GM19324 (cell line): ENCODE data around the gene NFIB.

Experiments used
- ATAC-seq: cut with Tn5 transposase; IDR thresholded peaks from one replicate; pipeline ENCODE4 v1.9.1; 2021; ENCODE audit warnings: mild to moderate bottlenecking, moderate library complexity; ENCODE audit not compliant: unreplicated experiment, low FRiP score

NFIB gene

DNA sequence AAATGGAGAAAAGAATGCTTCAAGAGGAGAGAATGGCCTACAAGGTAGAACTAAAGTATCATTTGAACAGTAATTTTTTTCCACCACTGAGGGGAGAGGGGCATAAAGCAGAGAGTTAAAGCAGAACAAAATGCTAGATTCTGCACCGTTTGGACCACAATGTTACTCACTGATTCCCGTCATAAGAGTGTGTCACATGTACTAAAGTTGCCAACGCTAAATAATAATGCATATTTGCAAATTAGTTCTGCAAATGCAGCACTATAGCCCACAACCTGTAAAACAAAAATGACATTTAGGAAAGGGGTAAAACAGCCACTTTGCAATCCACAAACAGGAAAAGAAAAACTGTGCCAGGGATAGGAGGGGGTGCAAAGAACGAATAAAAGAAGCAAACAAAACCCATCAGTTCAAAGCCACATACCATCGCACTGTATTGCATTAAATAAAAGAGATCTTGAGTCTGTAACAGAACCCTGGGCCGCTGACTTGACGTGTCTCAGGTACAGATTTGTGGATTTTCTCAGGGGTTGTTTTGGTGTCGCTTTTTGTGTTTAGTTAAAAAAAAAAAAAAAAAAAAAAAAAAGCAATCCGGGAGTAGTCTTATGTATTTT lies 7.7 kb upstream of the NFIB start:
- ATAC-seq, result no peak

DNA sequence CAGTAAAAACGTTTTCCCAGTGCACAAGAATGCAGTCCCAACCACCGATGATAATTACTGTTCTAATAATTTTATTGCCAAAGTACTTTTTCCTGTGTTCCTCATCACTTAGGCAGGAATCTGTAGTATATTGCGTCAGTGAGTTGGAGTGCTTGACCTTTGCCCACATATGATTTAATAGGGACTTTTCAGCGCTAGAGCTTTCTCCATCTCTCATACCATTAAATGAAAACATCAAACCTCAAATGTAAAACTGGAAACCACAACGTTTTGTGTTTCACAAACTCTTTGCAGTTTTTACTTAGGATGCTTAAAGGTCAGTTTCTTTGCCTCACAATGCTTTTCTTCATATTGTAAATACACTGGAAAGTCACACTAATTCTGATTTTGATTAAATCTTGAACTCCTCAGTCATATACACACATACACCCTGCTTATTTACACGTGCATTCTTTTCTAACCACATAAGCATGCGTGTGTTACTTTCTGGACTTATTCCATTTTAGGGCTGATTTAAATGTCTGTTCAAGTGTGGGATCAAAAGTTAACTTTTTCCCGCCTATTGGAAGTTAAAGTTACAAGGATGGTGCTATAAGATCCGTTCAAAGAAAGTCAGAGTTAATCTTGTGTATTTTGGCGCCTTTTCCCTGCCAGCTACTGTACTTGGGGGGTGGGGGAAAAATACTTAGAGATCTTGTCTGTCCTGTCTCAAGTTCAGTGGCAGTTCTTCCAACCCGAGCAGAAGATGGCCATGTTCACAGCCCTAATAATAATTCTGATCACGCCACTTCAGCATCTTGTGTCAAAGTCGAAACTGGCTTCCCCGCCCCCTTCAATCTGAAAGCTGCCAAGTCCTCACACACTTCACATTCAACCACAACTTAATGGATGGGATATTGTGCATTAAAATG lies 6.6 kb upstream of the NFIB start:
- ATAC-seq, result no peak

DNA sequence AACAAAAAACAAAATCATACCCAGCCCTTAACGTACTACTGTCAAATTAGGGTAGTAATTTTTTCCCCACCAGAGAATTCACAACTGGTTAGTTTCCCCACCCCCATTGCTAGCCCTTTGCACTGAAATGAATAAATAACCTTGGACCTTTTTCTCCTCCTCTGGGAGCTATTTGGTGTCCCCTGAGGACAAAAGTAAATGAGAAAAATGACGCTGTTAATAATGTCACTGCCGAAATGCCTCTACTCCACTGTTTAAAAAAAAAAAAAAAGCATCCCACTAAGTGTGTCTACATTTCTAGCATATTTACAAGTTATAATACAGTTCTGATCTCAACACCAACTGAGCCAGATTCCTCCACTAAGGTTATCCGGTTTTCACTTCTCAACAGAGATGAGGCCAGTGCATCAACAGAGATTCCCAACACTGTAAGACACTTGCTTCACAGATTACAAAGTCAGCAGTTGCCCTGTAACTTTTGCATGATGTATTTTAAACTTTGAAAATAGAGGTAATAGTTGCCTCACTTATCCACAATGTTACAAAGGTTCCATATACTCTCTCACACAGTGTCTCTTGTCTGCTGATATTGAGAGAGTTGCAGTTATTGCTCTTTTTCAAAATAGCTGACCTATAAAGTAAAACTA lies 5.1 kb upstream of the NFIB start:
- ATAC-seq, result no peak

DNA sequence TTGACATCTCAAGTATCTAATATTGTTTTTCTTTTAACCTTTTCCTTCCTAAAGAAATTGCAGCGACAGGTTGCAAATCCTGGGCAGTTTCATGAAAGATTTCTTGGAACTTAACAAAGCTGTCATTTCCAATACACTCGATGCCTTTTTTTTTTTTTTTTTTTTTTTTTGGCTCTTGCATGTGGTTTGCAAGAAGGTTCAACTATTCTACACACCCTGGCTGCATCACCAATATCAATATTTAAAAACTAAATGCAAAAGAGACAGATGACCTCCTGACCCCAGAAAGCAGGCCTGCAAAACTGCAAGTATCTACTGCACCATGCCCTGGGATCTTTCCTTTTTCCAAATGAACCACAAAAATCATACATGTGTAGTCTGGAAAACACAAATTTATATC lies 4.4 kb upstream of the NFIB start:
- no peak for ATAC-seq

DNA sequence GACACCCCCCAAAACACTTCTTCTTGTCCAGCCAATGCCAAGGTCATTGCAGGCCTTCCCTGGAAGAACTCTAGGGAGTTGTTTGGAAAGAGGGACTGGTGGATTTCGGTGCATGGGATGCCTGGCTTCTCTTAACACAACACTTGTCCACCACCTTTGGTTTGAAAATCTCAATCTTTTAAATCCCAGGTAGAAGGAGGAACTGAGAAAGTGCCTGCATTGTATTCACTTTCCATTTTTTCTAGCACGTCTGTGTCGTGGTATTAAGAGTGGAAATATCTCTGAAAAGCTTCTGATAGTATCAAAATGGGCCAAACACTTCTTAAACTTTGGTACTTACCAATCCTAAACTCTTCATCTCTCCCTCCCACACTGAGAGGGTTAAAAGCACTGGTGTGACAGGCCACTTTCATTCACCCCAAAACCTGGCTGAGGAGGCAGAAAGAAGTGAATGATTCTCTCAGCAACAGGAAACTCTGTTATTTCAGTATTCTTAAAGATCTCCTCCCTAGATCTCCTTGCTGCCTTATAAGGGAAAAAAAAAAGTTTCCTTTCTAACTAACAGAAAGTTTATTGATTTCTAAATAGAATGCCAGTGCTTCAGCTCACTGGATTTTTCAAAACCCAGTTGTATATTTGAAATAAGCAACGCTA lies 3.9 kb upstream of the NFIB start:
- ATAC-seq, result peak; percentile 15

DNA sequence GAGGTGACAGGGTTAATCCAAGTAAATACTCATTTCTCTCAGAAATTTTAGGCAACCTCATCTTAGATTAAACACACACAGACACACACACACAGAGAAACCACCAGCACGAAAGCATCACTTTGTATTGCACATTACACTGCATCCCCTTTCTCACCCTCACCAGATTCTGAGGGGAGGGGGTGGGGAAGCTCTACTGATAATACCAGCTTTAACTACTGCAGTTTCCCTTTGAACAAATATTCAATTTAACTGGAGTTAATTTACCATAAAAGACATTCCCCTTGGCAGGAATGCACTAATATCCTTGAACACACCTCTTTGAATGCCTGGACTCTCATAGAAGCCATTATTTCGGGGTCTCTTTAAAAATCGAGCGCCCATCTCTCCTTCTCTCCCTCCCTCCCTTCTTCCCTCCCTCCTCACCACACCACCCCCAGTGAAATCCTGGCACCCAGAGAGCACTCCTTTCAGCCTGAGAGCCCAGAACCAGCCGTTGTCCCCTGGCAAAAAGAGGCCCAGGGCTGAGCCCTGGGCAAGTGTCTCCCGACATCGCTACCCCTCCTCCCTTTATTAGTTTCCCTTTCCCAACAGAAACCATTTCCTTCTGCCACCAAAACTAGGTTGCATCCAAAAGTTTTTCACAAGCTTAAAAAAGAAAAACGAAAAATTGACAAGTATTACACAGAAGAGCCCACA lies 2.8 kb upstream of the NFIB start:
- ATAC-seq, result no peak

DNA sequence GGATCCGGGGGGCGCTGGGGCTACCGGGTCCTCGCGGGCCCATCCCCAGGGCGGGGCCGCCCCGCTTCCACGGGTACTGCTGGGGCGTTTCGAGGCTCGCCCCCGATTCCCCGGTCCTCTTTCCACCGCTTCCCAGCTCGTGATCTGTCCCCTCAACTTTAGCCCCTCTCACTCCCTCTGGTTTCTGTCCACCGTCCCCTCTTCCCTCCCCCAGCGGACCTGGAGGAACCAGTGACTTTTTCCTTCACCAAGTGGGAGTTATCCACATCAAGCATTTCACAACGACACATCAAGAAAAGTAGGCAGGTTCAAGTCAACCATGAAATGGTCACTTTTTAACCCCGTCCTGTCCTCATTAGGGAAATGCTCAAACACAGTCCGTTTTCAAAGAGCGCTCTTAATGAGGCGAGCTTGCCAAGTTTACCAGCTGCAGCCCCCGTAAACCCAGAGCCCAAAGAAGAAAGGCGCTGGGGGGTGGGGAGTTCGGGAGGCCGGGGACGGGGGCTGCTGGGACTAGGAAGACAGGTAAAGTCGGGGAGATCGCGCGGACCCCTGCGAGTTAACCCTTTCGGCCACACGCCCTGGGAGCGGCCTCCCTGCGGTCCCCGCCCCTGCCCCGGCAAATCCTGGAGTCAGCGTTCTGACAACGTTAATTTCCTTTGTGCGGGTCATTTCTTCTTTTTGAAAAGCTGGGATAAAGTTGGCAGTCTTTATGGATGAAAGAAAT lies 2.1 kb upstream of the NFIB start:
- ATAC-seq, result no peak

DNA sequence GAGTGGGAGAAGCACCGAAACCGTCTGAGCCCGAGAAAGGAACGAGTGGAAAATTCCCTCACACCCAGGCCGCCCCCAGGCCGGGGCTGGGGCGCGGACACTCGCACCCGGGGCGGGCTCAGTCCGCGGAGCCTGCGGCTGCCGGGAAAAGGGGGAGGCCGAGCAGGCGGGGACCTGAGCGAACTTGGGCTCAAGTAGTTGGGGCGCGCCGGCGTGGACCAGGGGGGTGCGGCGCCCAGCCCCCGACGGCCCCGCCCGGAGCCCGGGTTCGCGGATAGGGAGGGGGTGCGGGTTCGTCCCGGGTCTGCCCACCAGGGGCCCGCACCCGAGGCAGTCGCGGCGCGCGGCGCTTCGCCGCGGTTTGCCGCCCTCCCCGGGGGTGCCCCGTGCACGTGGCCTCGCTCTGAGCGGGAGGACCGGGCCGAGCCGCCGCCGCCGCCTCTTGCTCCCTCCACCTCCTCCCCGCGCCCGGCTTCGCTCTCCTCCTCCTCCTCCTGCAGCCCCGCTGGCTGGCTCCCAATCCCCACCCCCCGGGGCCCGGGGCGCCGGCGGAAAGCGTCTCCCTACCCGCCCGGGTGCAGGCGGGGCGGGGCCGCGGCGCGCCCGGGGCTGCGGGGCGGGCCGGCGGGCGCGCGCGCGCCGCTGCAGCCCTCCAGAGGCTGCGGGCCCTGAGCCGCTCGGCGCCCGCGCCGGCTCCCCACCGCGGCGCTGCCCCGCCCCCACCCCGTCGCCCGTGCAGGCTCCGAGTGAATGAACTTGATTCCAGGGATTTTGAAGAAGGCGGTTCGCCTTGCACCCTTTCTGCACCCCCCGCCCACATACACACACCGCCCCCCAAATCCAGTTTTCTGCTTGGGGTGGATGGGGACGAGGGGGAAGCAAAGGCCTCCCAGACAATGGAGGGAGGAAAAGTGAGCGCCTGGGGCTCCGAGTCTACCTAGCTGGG lies 1.3 kb upstream of the NFIB start:
- ATAC-seq, result peak; percentile 42

DNA sequence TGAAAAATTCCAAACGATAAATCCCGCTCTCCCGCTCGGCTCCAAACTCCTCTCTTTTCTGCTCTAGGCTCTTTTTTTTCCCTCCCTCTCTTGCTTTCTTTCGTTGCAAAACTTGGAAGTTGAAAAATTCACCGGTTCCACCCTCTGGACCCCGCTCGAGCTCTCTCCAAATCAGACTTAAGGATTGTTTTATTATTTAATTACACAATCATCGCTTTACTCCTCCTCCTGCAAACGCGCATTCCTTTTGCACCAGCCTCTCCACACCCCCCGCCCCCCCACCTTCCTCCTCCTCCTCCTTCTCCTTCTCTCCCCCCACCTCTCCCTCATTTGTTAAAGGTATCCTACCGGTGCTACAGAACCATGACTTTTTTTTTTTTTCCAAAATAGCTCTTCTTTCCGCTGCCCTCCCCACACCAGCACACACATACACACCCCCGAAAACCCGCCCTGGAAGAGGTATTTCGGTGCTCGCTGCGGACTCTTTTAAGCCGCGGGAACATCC lies 535 bp upstream of the NFIB start:
- no peak for ATAC-seq

DNA sequence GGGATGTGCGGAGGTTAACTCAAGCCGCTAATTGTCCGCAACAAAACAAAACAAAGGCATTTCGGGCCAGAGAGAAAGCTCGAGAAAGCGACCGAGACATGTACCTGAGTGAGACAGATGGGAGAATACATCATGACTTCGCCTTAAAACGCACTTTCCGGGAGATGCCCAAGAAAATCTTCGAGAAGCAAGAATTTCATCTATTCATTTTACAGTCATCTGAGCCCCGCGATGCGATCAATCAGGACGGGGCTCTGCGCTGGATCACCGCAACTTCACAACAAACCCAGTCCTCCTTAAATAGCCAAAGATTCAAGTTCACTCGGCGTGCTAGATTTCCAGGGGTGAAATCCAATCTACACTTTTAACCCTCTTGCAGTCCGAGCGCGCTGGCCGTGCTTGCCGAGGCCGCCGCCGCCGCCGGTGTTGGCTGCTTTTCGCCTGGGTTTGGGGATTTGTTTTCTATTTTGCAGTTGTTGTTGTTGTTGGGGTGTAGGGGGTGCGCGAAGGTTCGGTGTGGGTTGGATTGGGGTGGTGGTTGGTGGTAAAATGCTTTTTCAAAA lies 482 bp downstream of the NFIB start:
- no peak for ATAC-seq

DNA sequence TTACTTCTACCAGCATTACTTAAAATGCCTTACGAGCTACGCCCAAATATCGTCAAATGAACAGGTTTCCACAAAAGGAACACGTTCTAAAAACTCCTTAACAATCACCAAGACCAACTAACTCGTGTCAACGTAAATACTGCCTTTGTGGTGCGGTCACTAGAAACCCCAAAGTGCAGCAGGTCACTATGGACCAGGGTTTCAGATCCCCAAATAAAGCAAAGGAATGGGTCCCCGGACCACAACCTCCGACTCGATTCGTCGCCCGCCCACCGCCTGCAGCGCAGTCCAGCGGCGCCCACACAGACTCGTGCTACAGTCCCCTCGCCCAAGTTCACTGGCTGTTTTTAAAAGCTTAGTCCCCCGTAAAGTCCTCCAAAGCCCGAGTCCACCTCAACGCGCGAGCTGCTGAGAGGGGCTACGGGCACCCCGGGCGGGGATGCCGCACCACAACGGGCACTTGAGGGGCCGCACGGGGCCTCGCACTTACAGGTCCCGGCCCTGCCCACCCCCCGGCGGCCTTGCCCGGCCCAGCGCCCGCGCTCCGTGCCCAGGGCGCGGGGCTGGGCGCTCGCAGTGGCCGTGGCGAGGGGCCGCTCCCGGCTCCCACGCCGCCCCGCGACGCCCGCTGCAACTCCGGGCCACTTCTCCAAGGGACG lies 1.1 kb downstream of the NFIB start:
- no peak for ATAC-seq

DNA sequence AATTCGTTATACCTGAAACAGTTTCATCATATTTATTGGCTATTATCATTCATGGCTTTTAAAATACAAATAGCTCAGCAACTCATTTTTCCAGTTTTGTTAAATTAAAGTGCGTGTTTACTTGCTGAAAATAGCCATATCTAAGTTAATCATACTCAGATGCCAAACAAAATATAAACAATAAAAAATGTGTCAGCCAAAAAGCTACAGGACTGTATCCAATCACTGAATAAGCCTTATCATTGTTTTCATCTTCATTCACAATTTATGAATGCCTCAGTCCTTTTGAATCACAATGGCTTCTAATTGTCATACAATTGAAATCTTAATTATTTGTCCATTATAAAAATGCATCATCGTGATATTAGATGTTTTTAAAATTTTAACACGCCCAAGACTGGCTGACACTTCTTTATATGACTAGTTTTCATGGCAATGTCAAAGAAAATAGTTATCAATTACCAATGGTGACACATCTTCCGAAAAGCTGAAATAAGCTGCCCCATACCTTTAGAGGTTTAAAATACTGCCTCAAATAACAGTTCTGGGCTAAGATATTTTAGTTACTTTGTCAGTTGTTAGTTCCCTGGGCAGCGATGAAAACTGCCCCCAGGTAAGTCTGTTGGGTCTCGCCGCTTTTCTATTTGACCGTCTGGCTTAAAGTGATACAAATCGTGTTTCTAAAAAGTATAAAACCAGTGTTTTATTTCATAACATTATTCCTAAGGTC lies 1.8 kb downstream of the NFIB start:
- ATAC-seq, result no peak

DNA sequence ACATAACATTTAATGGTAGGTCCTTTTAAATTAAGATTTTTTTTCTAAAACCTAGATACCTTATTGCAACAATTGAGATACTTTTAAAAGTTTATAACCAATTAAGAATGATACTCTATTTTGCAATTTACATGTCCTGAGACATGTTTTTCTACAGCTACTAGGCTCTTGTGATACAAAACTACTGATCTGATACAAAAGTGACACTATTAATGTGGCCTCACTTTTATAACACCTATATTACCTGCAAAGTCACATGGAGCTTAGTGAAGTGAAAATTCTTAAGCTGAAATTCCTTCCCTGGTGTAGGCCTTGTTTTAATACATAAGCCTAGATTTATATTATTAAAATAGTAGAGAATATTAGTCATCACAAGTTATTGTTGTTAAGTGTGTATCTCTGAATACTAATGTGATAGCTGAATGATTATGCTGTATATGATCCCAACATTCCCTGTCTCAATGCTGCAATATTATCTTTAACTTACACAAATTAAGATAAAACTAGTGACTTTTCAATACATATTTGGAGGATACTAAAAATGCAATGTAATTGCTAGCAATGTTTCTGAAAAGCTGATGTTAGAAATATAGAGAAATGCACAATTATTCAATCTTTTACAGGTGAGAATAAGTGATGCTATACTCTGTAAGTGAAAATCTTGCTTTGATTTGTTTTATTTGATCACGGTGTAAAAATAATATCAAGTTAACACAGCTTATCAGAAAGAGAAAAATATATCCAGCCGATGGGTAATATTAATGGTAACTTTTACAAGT lies 2.6 kb downstream of the NFIB start:
- ATAC-seq, result no peak

DNA sequence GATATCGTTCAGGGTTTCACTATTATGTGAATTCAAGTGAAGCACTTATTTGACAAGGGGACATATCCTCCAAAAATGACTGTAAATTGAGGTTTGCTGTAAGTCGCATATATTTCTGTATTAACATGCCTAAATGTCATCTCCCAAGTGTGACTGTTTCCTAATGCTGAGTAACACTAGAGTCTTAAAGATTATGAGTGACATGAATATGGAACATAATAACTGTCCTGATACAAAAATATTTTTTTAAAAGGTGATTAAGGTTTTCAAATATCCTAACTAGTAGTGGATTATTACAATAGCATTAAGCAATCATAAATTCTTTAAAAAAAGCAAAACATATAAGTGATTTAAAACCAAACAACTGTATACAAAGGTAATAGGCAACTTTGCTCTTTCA lies 3.6 kb downstream of the NFIB start:
- ATAC-seq, result no peak

DNA sequence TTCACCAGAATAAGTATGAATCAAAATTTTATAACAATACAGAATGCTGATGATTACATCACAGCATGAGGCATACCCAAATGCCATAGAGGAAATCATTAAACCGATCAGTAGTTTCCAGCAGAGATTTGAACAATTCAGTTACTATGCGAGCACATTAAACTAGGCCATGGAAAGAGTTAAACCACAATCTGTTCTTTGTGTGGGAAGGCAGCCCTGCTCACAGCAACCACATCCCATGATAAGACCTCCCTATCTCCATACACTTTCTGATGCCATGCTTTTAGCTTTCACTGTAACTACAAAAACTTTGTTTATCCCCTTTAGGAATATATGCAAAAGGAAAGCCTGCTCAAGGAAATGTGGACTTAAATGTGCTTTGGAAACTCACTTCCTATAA lies 4.5 kb downstream of the NFIB start:
- ATAC-seq, result no peak

DNA sequence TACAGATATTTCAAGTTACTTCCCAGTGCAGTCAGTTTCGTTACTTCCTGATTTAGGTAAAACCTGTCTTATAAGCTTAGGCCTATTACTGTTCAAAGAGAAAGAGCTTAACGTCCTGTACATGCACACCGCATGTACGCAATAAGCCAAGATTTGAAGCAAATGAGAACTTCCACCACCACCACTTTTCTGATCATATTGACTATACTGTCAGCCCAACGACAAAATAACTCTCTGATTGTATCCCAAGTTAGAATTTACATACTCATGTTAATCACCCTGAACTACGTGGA lies 5.1 kb downstream of the NFIB start:
- ATAC-seq, result no peak
